ENCODE results near the gene NUFIP2. TPM values are rescaled to one million over a fixed set of nuclear protein-coding genes. Genes with fewer than 3 reads are reported as not detected.

Gene NUFIP2
- total and polyA plus RNA-seq, 4 experiments from 2014 or later: 11.5 to 85.1 (median 46.6) TPM

GRCh38 chr17:29292992-29293889, 707 bp downstream of the NUFIP2 start:
- Mint-ChIP-seq H3K27me3 (no peaks in the 10 kb centered on the region), H3K4me3 (peak overlapping the region; percentile 99 to 100 (median 100)), H3K9me3 (peaks cover 0 to 4% (median 0%) of the 10 kb centered on the region in 8 donors), H3K4me1 (peaks cover 25 to 59% (median 41%) of the 10 kb centered on the region in 4 donors), H3K36me3 (peaks cover 12 to 31% of the 10 kb centered on the region in 2 donors), H3K27ac (peak overlapping the region; percentile 98 to 100 (median 99))
- Histone ChIP-seq H3K27me3 (ENCODE audit: insufficient read depth, low read length) (no peaks in the 10 kb centered on the region), H3K4me3 (ENCODE audit: low read length in 2 of 2) (peak overlapping the region; percentile 77 to 79), H3K4me1 (ENCODE audit: insufficient read depth, low read length) (peaks cover 49% of the 10 kb centered on the region), H3K36me3 (ENCODE audit: insufficient read depth, low read length) (no peaks in the 10 kb centered on the region), H3K27ac (ENCODE audit: low read depth, low read length) (peak overlapping the region; percentile 77), H3K9me3 (ENCODE audit: control insufficient read depth in 1 of 2, low read length in 2 of 2) (no peaks in the 10 kb centered on the region)
- ChIA-PET CTCF (ENCODE audit: partially characterized antibody) (interaction anchor here (1.0 to 2.2 kb wide), 10 partner anchors 12 to 324 kb away, joined by 3 to 13 read pairs (median 4); no protein-coding TSS in a partner anchor), POLR2A (ENCODE audit: partially characterized antibody) (interaction anchor here (0.6 to 3.2 kb wide), 40 partner anchors 9 to 1070 kb away, joined by 3 to 22 read pairs (median 5); partner anchors contain the start of genes FAM222B, FLOT2, IFT20 and MYO18A)
- intact Hi-C loops (cut with micrococcal nuclease): loop anchor here (5.0 to 10.0 kb wide), 3 partner anchors 274 to 568 kb away; partner anchors contain the start of genes ABHD15, NEK8, TLCD1 and TP53I13
- DNase-seq: peak; percentile 45 to 82 (median 50)

DNA sequence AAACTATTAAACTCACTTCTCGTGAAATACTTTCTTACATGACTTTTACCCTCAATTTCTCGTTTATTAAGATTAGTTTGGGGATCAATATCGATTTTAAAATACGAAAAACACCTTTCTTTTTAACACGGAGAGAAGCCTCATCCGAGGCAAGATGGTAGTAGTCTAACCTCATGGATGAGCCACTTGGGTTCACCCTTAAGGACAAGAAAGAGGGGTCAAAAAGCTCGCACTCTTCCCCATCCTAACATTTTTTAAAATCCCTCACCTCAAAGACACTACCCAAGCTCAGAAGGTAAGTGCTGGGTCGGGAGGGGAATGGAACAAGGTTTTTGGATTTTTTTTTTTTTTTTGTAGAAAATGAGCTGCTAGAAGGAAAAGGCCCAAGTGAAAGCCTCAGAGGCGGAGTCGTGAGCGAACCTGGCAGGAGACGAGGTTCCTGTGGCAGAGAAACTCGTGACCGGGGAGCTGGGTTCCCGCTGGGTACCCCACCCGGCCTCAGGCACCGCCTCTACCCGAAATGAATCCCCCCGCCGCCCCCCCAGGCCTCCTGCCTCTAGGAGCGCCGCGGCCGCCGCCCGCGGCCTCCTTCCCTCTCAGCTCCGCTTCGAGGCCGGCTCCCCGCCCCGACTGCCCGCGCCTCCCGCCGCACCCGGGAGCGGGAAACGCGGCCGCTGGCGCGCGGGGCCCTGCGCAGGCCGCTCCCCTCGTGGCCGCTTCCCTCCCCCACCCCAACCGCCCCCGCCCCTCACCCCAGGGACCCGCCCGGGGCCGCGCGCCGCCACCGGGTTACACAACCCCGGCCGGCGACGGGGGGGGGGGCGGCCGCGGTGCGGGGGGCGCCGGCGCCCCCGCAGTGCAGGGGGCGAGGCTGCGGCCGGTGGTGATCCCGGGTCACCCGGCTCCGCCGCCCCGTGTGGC, 1.6 kb downstream of the NUFIP2 start:
- Mint-ChIP-seq H3K4me1 (peaks cover 30 to 68% (median 49%) of the 10 kb centered on the region in 4 donors), H3K27ac (peak overlapping the region; percentile 90 to 99 (median 94)), H3K27me3 (no peaks in the 10 kb centered on the region), H3K4me3 (peak overlapping the region; percentile 99 to 100 (median 100)), H3K36me3 (peaks cover 19 to 40% of the 10 kb centered on the region in 2 donors), H3K9me3 (peaks cover 0 to 4% (median 0%) of the 10 kb centered on the region in 8 donors)
- Histone ChIP-seq H3K27ac (ENCODE audit: low read depth, low read length) (peak overlapping the region; percentile 77), H3K36me3 (ENCODE audit: insufficient read depth, low read length) (peaks cover 5% of the 10 kb centered on the region), H3K9me3 (ENCODE audit: control insufficient read depth in 1 of 2, low read length in 2 of 2) (no peaks in the 10 kb centered on the region), H3K27me3 (ENCODE audit: insufficient read depth, low read length) (no peaks in the 10 kb centered on the region), H3K4me1 (ENCODE audit: insufficient read depth, low read length) (peaks cover 58% of the 10 kb centered on the region), H3K4me3 (ENCODE audit: low read length in 2 of 2) (peak overlapping the region; percentile 63 to 77)
- peak; percentile 49 to 73 (median 59) for DNase-seq
- ChIA-PET POLR2A (ENCODE audit: partially characterized antibody) (interaction anchor here (0.8 to 3.2 kb wide), 18 partner anchors 10 to 571 kb away, joined by 3 to 22 read pairs (median 4); partner anchors contain the start of genes MYO18A and PHF12), CTCF (ENCODE audit: partially characterized antibody) (interaction anchor here (0.7 to 2.2 kb wide), 9 partner anchors 11 to 168 kb away, joined by 3 to 13 read pairs (median 4); no protein-coding TSS in a partner anchor)
- intact Hi-C loops (cut with micrococcal nuclease): loop anchor here (5.0 to 10.0 kb wide), 3 partner anchors 275 to 568 kb away; partner anchors contain the start of genes ABHD15, NEK8, TLCD1 and TP53I13

GRCh38 chr17:29291163-29291752, 2.7 kb downstream of the NUFIP2 start:
- H3K27me3 Mint-ChIP-seq: no peaks in the 10 kb centered on the region
- peak overlapping the region; percentile 81 to 93 (median 88) for H3K4me3 Mint-ChIP-seq
- H3K36me3 Mint-ChIP-seq: peaks cover 29 to 51% of the 10 kb centered on the region in 2 donors
- peak; percentile 56 to 71 (median 68) for DNase-seq
- Histone ChIP-seq H3K9me3 (ENCODE audit: control insufficient read depth in 1 of 2, low read length in 2 of 2) (no peaks in the 10 kb centered on the region), H3K4me3 (ENCODE audit: low read length in 2 of 2) (peak overlapping the region; percentile 36 to 63), H3K36me3 (ENCODE audit: insufficient read depth, low read length) (peaks cover 16% of the 10 kb centered on the region), H3K4me1 (ENCODE audit: insufficient read depth, low read length) (peaks cover 69% of the 10 kb centered on the region), H3K27me3 (ENCODE audit: insufficient read depth, low read length) (no peaks in the 10 kb centered on the region), H3K27ac (ENCODE audit: low read depth, low read length) (peak overlapping the region; percentile 77)
- H3K9me3 Mint-ChIP-seq: peaks cover 0 to 4% (median 0%) of the 10 kb centered on the region in 8 donors
- ChIA-PET POLR2A (ENCODE audit: partially characterized antibody) (interaction anchor here (0.7 to 2.2 kb wide), 14 partner anchors 10 to 431 kb away, joined by 3 to 13 read pairs (median 4); no protein-coding TSS in a partner anchor), CTCF (ENCODE audit: partially characterized antibody) (interaction anchor here (0.7 to 3.0 kb wide), 12 partner anchors 12 to 174 kb away, joined by 3 to 17 read pairs (median 5); no protein-coding TSS in a partner anchor)
- intact Hi-C loops (cut with micrococcal nuclease): loop anchor here (1.0 to 10.0 kb wide), 4 partner anchors 142 to 566 kb away; partner anchors contain the start of genes ABHD15, NEK8, TLCD1 and TP53I13
- H3K4me1 Mint-ChIP-seq: peaks cover 41 to 79% (median 59%) of the 10 kb centered on the region in 4 donors
- peak overlapping the region; percentile 86 to 99 (median 90) for H3K27ac Mint-ChIP-seq

DNA sequence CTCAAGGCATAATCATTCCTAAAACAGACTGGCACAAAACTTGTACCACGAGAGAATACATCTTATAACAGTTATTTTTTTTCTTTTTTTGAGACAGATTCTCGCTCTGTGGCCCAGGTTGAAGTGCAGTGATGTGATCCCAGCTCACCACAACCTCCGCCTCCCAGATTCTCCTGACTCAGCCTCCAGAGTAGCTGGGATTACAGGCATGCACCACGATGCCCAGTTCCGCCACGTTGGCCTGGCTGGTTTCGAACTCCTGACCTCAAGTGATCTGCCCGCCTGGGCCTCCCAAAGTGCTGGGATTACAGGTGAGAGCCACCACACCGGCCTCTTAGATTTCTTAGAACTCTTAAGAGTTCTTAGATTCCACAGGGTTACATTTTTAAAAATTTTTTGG, 4.1 kb downstream of the NUFIP2 start:
- DNase-seq: no peak
- Histone ChIP-seq H3K27me3 (ENCODE audit: insufficient read depth, low read length) (no peaks in the 10 kb centered on the region), H3K27ac (ENCODE audit: low read depth, low read length) (peak overlapping the region; percentile 23), H3K36me3 (ENCODE audit: insufficient read depth, low read length) (peaks cover 25% of the 10 kb centered on the region), H3K9me3 (ENCODE audit: control insufficient read depth in 1 of 2, low read length in 2 of 2) (no peaks in the 10 kb centered on the region), H3K4me3 (ENCODE audit: low read length in 2 of 2) (no peak overlapping the region), H3K4me1 (ENCODE audit: insufficient read depth, low read length) (peaks cover 72% of the 10 kb centered on the region)
- Mint-ChIP-seq H3K9me3 (peaks cover 0 to 4% (median 0%) of the 10 kb centered on the region in 8 donors), H3K27me3 (no peaks in the 10 kb centered on the region), H3K36me3 (peaks cover 35 to 64% of the 10 kb centered on the region in 2 donors), H3K4me3 (peak overlapping the region in 7 of 8 donors; percentile 18 to 81 (median 64)), H3K27ac (peak overlapping the region in 5 of 7 donors; percentile 4 to 99 (median 47)), H3K4me1 (peaks cover 41 to 82% (median 61%) of the 10 kb centered on the region in 4 donors)
- POLR2A ChIA-PET (ENCODE audit: partially characterized antibody): interaction anchor here (0.6 to 1.2 kb wide), 2 partner anchors 32 to 261 kb away, joined by 3 read pairs; no protein-coding TSS in a partner anchor
- intact Hi-C loops (cut with micrococcal nuclease): loop anchor here (5.0 to 10.0 kb wide), 3 partner anchors 277 to 565 kb away; partner anchors contain the start of genes ABHD15, NEK8, TLCD1 and TP53I13
- CTCF ChIA-PET (ENCODE audit: partially characterized antibody): interaction anchor here (1.5 to 3.0 kb wide), 6 partner anchors 11 to 173 kb away, joined by 3 to 17 read pairs (median 10); no protein-coding TSS in a partner anchor

DNA sequence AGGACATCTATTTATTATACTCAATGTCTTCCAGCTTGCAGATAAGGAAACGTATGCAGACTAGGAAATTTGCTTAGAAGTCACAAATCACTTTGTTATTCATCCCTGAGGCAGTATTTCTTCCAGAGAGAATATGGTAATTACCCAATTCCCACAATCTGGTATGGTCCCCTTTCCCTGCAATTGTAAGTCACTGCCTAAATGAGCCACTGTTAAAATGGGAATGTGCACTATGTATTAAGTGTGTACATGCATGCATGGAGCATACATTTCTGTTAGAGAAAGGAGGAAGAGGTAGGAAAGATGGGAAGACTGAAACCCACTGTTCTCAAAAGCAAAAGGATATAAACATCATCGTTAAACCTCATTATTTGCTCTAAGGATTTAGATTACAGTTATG, 10.0 kb downstream of the NUFIP2 start:
- Mint-ChIP-seq H3K4me3 (peak overlapping the region in 6 of 8 donors; percentile 47 to 72 (median 60)), H3K36me3 (peaks cover 64 to 81% of the 10 kb centered on the region in 2 donors), H3K27me3 (no peaks in the 10 kb centered on the region), H3K9me3 (peaks cover 0 to 10% (median 5%) of the 10 kb centered on the region in 8 donors), H3K4me1 (peaks cover 45 to 78% (median 60%) of the 10 kb centered on the region in 4 donors), H3K27ac (peak overlapping the region in 4 of 7 donors; percentile 41 to 84 (median 51))
- DNase-seq: no peak
- peaks cover 0 to 3% of the 10 kb centered on the region in 2 donors for H3K9me3 ChIP-seq (ENCODE audit: control insufficient read depth in 1 of 2, low read length in 2 of 2)
- ChIA-PET CTCF (ENCODE audit: partially characterized antibody) (no interaction called here), POLR2A (ENCODE audit: partially characterized antibody) (no interaction called here)
- intact Hi-C loops (cut with micrococcal nuclease): no loop called here
- H3K4me3 ChIP-seq (ENCODE audit: low read length in 2 of 2): no peak overlapping the region
- peaks cover 66% of the 10 kb centered on the region for H3K4me1 ChIP-seq (ENCODE audit: insufficient read depth, low read length)
- no peaks in the 10 kb centered on the region for H3K27me3 ChIP-seq (ENCODE audit: insufficient read depth, low read length)
- peaks cover 45% of the 10 kb centered on the region for H3K36me3 ChIP-seq (ENCODE audit: insufficient read depth, low read length)
- H3K27ac ChIP-seq (ENCODE audit: low read depth, low read length): no peak overlapping the region

- POLR2A ChIA-PET (ENCODE audit: partially characterized antibody): no interaction called here
- no peak for DNase-seq
- H3K27me3 Mint-ChIP-seq: no peaks in the 10 kb centered on the region
- peaks cover 3% of the 10 kb centered on the region in 2 donors for H3K9me3 ChIP-seq (ENCODE audit: control insufficient read depth in 1 of 2, low read length in 2 of 2)
- CTCF ChIA-PET (ENCODE audit: partially characterized antibody): no interaction called here
- peaks cover 0 to 15% (median 10%) of the 10 kb centered on the region in 8 donors for H3K9me3 Mint-ChIP-seq
- intact Hi-C loops (cut with micrococcal nuclease): no loop called here
- H3K27ac Mint-ChIP-seq: peak overlapping the region in 4 of 7 donors; percentile 8 to 41 (median 15)
- H3K4me3 ChIP-seq (ENCODE audit: low read length in 2 of 2): no peak overlapping the region
- H3K27ac ChIP-seq (ENCODE audit: low read depth, low read length): no peak overlapping the region
- peaks cover 50% of the 10 kb centered on the region for H3K36me3 ChIP-seq (ENCODE audit: insufficient read depth, low read length)
- peak overlapping the region in 7 of 8 donors; percentile 5 to 72 (median 49) for H3K4me3 Mint-ChIP-seq
- H3K27me3 ChIP-seq (ENCODE audit: insufficient read depth, low read length): no peaks in the 10 kb centered on the region
- peaks cover 66% of the 10 kb centered on the region for H3K4me1 ChIP-seq (ENCODE audit: insufficient read depth, low read length)
- H3K36me3 Mint-ChIP-seq: peaks cover 65 to 81% of the 10 kb centered on the region in 2 donors
- H3K4me1 Mint-ChIP-seq: peaks cover 42 to 74% (median 58%) of the 10 kb centered on the region in 4 donors
Observed at GRCh38 chr17:29283496-29283895, 10.5 kb downstream of the NUFIP2 start.

Data from CD4-positive, alpha-beta memory T cell (primary cell).